Rectal smooth muscle tissue (tissue), 1 donor: ENCODE measurements around the gene NPAS1.

Experiments
- H3K27ac ChIP-seq: one replicate; pipeline ENCODE4 v1.7.0; 2013; ENCODE audit warnings: low read depth, low read length, inconsistent platforms
- H3K27me3 ChIP-seq: one replicate; pipeline ENCODE4 v1.7.0; 2013; ENCODE audit warnings: low read length; ENCODE audit not compliant: control insufficient read depth, insufficient read depth
- H3K36me3 ChIP-seq: one replicate; pipeline ENCODE4 v1.7.0; 2013; ENCODE audit warnings: low read length; ENCODE audit not compliant: control insufficient read depth, insufficient read depth
- H3K4me1 ChIP-seq: one replicate; pipeline ENCODE4 v1.7.0; 2013; ENCODE audit warnings: low read length; ENCODE audit not compliant: control insufficient read depth, insufficient read depth
- H3K4me3 ChIP-seq: one replicate; pipeline ENCODE4 v1.7.0; 2013; ENCODE audit warnings: low read length
- H3K9ac ChIP-seq: one replicate; pipeline ENCODE4 v1.7.0; 2013; ENCODE audit warnings: low read length

NPAS1 gene, protein sequence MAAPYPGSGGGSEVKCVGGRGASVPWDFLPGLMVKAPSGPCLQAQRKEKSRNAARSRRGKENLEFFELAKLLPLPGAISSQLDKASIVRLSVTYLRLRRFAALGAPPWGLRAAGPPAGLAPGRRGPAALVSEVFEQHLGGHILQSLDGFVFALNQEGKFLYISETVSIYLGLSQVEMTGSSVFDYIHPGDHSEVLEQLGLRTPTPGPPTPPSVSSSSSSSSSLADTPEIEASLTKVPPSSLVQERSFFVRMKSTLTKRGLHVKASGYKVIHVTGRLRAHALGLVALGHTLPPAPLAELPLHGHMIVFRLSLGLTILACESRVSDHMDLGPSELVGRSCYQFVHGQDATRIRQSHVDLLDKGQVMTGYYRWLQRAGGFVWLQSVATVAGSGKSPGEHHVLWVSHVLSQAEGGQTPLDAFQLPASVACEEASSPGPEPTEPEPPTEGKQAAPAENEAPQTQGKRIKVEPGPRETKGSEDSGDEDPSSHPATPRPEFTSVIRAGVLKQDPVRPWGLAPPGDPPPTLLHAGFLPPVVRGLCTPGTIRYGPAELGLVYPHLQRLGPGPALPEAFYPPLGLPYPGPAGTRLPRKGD

GRCh38 chr19:47019431-47020041, at the start of gene NPAS1:
Gene NPAS1, plus strand, starts transcription at chr19:47019837. Its CDS starts 1,211 bp downstream, at chr19:47021048.
- Histone ChIP-seq H3K4me3 (peak within 1 kb of the TSS; percentile 8), H3K4me1 (no peaks in the 10 kb centered on the region), H3K36me3 (no peaks in the 10 kb centered on the region), H3K27me3 (peaks cover 31% of the 10 kb centered on the region), H3K27ac (no peak within 1 kb of the TSS), H3K9ac (no peak within 1 kb of the TSS)

- H3K36me3 ChIP-seq, result no peaks in the 10 kb centered on the region
- no peak overlapping the region for H3K9ac ChIP-seq
- peaks cover 12% of the 10 kb centered on the region for H3K4me1 ChIP-seq
- no peak overlapping the region for H3K27ac ChIP-seq
- H3K4me3 ChIP-seq, result no peak overlapping the region
- H3K27me3 ChIP-seq, result no peaks in the 10 kb centered on the region
These were observed 48.8 kb upstream of the NPAS1 start for GRCh38 chr19:46970815-46971214.

- Histone ChIP-seq H3K36me3 (no peaks in the 10 kb centered on the region), H3K4me1 (peaks cover 27% of the 10 kb centered on the region), H3K9ac (no peak overlapping the region)
These were observed 47.3 kb upstream of the NPAS1 start for GRCh38 chr19:46972311-46972710.

GRCh38 chr19:46974181-46974580, 45.5 kb upstream of the NPAS1 start:
- Histone ChIP-seq H3K4me1 (peaks cover 33% of the 10 kb centered on the region), H3K4me3 (no peak overlapping the region), H3K27me3 (no peaks in the 10 kb centered on the region), H3K9ac (no peak overlapping the region), H3K27ac (no peak overlapping the region), H3K36me3 (no peaks in the 10 kb centered on the region)

More at GRCh38 chr19:46972311-46972710, 47.3 kb upstream of the NPAS1 start:
- no peak overlapping the region for H3K4me3 ChIP-seq
- H3K27ac ChIP-seq, result no peak overlapping the region
- no peaks in the 10 kb centered on the region for H3K27me3 ChIP-seq

DNA sequence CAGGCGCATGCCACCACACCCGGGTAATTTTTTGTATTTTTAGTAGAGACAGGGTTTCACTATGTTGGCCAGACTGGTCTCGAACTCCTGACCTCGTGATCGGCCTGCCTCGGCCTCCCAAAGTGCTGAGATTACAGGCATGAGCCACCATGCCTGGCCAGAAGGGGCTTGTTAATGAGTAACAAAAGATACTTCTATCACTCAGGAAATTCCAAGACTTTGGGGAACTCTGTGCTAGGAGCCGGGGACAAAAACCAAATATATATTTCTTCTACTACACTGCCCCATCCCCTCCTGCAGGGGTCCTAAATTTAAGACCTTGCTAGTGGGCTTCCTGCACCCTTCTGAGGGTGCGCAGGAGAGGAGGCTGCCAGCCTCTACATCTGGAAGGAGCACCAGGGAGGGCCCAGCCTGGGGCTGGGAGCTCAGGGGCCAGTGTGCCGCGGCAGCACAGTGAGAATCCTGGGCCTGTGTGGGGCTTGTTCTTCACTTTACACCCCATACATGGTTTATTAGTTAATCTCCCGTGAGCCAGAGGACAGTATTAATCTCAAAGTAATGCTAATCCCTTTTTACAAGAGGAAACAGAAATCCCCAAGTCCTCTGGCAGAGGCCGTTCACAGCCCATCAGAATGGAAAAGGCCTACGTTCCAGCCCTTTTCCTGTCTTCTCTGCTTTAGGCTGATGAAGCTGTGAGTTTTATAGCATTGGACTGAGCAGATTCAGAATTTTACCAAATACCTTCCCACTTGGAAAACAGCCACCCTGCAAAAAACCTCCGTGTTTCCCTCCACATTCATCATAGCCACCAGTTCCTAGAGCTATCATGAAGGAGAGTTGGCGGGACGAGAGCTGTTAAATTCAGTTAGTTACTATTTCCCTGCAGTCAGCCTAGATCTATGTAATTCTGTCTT, 44.4 kb upstream of the NPAS1 start:
- Histone ChIP-seq H3K4me3 (no peak overlapping the region), H3K27ac (peak overlapping the region; percentile 55), H3K36me3 (no peaks in the 10 kb centered on the region), H3K4me1 (peaks cover 33% of the 10 kb centered on the region), H3K9ac (no peak overlapping the region), H3K27me3 (no peaks in the 10 kb centered on the region)

DNA sequence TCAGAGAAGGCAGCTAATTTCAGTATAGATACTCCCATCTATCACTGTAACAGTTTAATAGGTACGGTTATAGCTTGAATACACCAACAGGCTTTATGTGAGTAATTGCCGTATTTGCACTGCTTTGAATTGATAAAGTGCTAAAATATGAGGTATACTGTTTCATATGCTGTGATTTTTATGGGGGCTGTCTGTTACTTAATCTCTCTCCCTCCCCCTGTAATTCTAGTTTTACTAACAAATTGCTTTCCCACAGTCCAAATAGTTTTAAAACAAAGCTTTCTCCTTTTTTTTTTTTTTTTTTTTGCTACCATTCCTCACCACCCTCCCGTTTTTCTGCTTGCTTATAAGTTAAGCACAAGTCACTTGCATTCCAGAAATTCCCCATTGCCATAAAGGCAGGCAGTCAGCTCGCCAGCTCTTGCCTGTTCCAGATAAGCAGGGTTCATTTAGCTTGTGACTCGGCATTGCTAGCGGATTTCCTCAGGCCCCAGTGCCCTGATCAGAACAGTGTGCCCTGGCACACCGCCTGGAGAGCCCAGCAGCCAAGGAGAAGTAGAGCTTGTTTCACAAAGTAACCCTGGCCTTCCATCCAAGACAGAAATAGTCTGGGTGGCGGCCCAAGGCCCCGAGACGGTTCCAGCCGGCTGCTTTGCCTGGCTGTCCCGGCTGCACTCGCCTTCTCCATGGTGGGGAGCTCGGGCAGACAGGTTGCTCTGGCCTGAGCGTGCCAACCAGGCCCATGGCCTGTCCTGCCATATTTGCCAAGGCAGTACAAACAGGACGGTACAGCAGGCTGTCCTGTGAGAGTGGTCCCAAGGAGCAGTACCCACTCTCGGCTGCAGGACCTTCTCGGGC, 43.5 kb upstream of the NPAS1 start:
- no peaks in the 10 kb centered on the region for H3K27me3 ChIP-seq
- H3K27ac ChIP-seq, result peak overlapping the region; percentile 80
- no peaks in the 10 kb centered on the region for H3K36me3 ChIP-seq
- no peak overlapping the region for H3K9ac ChIP-seq
- peak overlapping the region; percentile 22 for H3K4me3 ChIP-seq
- H3K4me1 ChIP-seq, result peaks cover 34% of the 10 kb centered on the region

DNA sequence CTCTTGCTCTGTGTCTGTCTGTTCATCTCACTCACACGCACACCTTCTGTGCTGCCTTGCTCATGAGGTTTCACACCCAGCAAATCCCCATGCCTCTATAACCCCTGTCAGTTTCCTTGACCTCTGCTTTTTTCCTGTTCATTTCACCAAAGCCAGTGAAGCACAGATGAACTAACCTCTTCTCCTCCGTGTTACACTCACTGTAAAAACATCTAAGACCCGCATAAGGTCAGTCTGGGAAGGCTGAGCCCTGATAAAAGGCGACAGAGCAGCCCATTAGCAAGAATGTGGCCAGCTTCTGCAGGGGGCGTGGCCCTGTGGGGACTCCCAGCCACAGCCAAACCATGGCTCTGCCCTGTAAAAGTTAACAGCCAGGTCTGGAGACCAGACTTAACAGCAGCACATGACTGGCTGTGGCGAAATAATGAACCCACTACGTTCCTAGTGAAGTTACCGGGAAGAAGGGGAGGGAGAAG, 42.8 kb upstream of the NPAS1 start:
- Histone ChIP-seq H3K27ac (peak overlapping the region; percentile 80), H3K9ac (no peak overlapping the region), H3K4me1 (peaks cover 36% of the 10 kb centered on the region), H3K4me3 (peak overlapping the region; percentile 22), H3K27me3 (no peaks in the 10 kb centered on the region), H3K36me3 (no peaks in the 10 kb centered on the region)

DNA sequence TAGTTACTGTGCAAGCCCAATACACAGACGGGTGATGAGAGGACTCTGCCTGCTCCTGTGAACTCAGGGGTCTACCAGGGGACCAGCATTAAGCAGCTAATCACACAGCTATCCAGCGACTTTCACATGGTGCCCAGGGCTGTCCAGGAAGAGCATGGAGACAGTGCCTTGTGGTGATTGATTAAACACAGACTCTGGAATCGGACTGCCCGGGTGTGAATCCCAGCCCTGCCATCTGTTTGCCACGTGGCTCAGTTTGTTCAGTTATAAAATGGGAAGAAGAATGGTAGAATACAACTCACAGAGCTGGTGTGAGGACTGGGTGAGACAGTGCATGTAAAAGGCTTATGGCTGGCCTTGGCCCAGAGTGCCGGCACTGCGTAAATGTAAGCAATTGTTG, 42.1 kb upstream of the NPAS1 start:
- H3K27ac ChIP-seq, result peak overlapping the region; percentile 18
- no peaks in the 10 kb centered on the region for H3K27me3 ChIP-seq
- H3K9ac ChIP-seq, result no peak overlapping the region
- no peaks in the 10 kb centered on the region for H3K36me3 ChIP-seq
- H3K4me1 ChIP-seq, result peaks cover 40% of the 10 kb centered on the region
- H3K4me3 ChIP-seq, result no peak overlapping the region

GRCh38 chr19:46978171-46978869, 41.3 kb upstream of the NPAS1 start:
- H3K9ac ChIP-seq, result no peak overlapping the region
- peaks cover 40% of the 10 kb centered on the region for H3K4me1 ChIP-seq
- no peaks in the 10 kb centered on the region for H3K36me3 ChIP-seq
- H3K27ac ChIP-seq, result no peak overlapping the region
- H3K4me3 ChIP-seq, result no peak overlapping the region
- H3K27me3 ChIP-seq, result no peaks in the 10 kb centered on the region

DNA sequence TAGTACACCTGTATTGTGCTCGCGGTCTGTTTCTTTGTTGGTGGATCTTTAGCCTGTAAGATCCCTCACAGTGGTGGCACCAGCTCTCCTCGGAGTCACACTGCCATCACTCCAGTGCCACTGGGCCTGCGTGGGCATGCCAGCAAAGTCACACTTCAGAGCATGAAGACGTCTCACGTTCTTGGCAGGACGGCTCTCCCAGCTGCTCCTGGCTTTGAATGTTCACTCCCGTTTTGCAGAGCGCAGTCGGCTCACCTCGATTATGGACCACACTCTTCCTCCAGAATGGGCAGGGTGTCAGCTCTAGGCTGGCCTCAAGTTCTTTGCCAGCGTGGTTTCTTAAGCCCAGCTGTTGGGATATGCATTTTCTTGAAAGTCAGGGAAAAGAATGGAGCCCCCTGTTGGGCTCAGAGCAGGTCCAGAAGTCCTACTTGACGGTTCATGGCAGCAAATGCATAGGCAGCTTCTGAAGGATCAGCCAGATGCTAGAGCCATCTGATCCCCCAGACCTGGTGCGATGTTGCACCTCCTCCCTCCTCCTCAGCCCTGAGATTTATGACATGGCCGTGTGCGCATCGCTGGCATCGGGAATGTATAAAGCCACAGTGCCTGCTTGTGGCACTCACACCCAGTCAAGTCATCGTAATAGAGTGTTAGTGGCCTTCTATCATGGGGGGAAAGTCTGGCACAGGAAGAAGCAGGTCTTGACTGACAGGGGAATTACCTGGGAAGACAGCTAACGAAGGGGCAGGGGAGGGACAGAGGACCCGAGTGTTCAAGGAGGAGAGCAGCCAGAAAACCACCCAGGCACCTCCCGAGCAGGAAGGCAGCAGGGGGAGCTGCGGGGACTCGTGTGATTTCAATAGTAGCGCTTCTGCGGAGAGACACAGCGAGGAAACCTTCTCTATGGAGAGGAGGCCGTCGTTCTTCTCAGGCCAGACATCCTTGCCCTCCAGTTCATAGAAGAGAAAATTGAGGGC, 40.2 kb upstream of the NPAS1 start:
- Histone ChIP-seq H3K27ac (no peak overlapping the region), H3K4me1 (peaks cover 45% of the 10 kb centered on the region), H3K27me3 (no peaks in the 10 kb centered on the region)

More for the DNA sequence above, 40.2 kb upstream of the NPAS1 start:
- Histone ChIP-seq H3K4me3 (no peak overlapping the region), H3K36me3 (no peaks in the 10 kb centered on the region), H3K9ac (no peak overlapping the region)
